Measurements from ENCODE around the gene MBD1. TPM values are rescaled to one million over a fixed set of nuclear protein-coding genes. Genes with fewer than 3 reads are reported as not detected.

Gene MBD1
- total RNA-seq, 1 donor from 2014 or later, result 72.2 TPM

- no peaks in the 10 kb centered on the region for H3K36me3 ChIP-seq (ENCODE audit: control insufficient read depth, insufficient read depth, low read length)
- DNase-seq (ENCODE audit: low read depth), result no peak
- no peak overlapping the region for H3K4me3 ChIP-seq (ENCODE audit: low read depth, low read length)
- no peaks in the 10 kb centered on the region for H3K27me3 ChIP-seq (ENCODE audit: control insufficient read depth, insufficient read depth, low read length)
- no peak for TF ChIP-seq CTCF (IDR thresholded peaks at IDR 0.05; ENCODE audit: insufficient read depth, low read length, poor library complexity, severe bottlenecking)
Measured at GRCh38 chr18:50284255-50284885, 3.0 kb upstream of the MBD1 start.

GRCh38 chr18:50283469-50284209, 2.3 kb upstream of the MBD1 start:
- Histone ChIP-seq H3K4me3 (ENCODE audit: low read depth, low read length) (no peak overlapping the region), H3K27me3 (ENCODE audit: control insufficient read depth, insufficient read depth, low read length) (no peaks in the 10 kb centered on the region), H3K36me3 (ENCODE audit: control insufficient read depth, insufficient read depth, low read length) (no peaks in the 10 kb centered on the region)
- TF ChIP-seq CTCF (IDR thresholded peaks at IDR 0.05; ENCODE audit: insufficient read depth, low read length, poor library complexity, severe bottlenecking), result no peak
- DNase-seq (ENCODE audit: low read depth), result no peak

- TF ChIP-seq CTCF (IDR thresholded peaks at IDR 0.05; ENCODE audit: insufficient read depth, low read length, poor library complexity, severe bottlenecking), result no peak
- Histone ChIP-seq H3K36me3 (ENCODE audit: control insufficient read depth, insufficient read depth, low read length) (no peaks in the 10 kb centered on the region), H3K27me3 (ENCODE audit: control insufficient read depth, insufficient read depth, low read length) (no peaks in the 10 kb centered on the region), H3K4me3 (ENCODE audit: low read depth, low read length) (no peak overlapping the region)
- no peak for DNase-seq (ENCODE audit: low read depth)
Measured at GRCh38 chr18:50282521-50283335, 1.4 kb upstream of the MBD1 start.

GRCh38 chr18:50281972-50282520, 723 bp upstream of the MBD1 start:
- Histone ChIP-seq H3K27me3 (ENCODE audit: control insufficient read depth, insufficient read depth, low read length) (no peaks in the 10 kb centered on the region), H3K4me3 (ENCODE audit: low read depth, low read length) (peak overlapping the region; percentile 98), H3K36me3 (ENCODE audit: control insufficient read depth, insufficient read depth, low read length) (no peaks in the 10 kb centered on the region)
- TF ChIP-seq CTCF (IDR thresholded peaks at IDR 0.05; ENCODE audit: insufficient read depth, low read length, poor library complexity, severe bottlenecking), result no peak
- DNase-seq (ENCODE audit: low read depth), result no peak

- H3K36me3 ChIP-seq (ENCODE audit: control insufficient read depth, insufficient read depth, low read length), result no peaks in the 10 kb centered on the region
- H3K4me3 ChIP-seq (ENCODE audit: low read depth, low read length), result peak overlapping the region; percentile 98
- no peak for TF ChIP-seq CTCF (IDR thresholded peaks at IDR 0.05; ENCODE audit: insufficient read depth, low read length, poor library complexity, severe bottlenecking)
- H3K27me3 ChIP-seq (ENCODE audit: control insufficient read depth, insufficient read depth, low read length), result no peaks in the 10 kb centered on the region
- no peak for DNase-seq (ENCODE audit: low read depth)
Measured at GRCh38 chr18:50280707-50281294, 522 bp downstream of the MBD1 start.
